HepG2 (cell line): Measurements from ENCODE around the gene UMPS. TPM values are rescaled to one million over a fixed set of nuclear protein-coding genes. Genes with fewer than 3 reads are reported as not detected.
A peak's percentile ranks its signal among the peaks of the same experiment; 100 is the strongest.

ENCODE experiments used
- ATAC-seq: fragments of 200-7000 bp; cut with Tn5 transposase; 3 replicates; pipeline ENCODE4 v1.9.1; 2020; ENCODE audit warnings: mild to moderate bottlenecking, moderate library complexity
- BruUV-seq: library from RNA; stranded (reverse); fragments of 400-500 nt; replicated peaks from 2 replicates; lab custom pipeline; 2021; lab: Mats Ljungman, UMichigan
- CTCF ChIA-PET: fragments of 300-600 bp; formaldehyde crosslinking; extraction: SDS; loops from one replicate; lab custom pipeline; 2021; ENCODE audit warnings: low total read pairs, inconsistent platforms, low intra/inter-chr PET ratio; lab: Yijun Ruan, JAX
- POLR2A ChIA-PET: fragments of 350-600 bp; sonication (Branson Sonifier 250); formaldehyde crosslinking; loops from one replicate; lab custom pipeline; 2020; ENCODE audit warnings: antibody characterized with exemption, inconsistent platforms; lab: Yijun Ruan, JAX
- DNase-seq: peaks from one replicate; pipeline ENCODE4 v3.0.0-alpha.2; 2015; ENCODE audit warnings: low spot score
- FAIRE-seq: peaks from 3 replicates; lab custom pipeline; 2011; peaks lifted over from hg19 to GRCh38; lab: Jason Lieb, UNC
- H2AFZ ChIP-seq: one replicate; pipeline ENCODE4 v1.6.1; 2011; ENCODE audit warnings: low read length, inconsistent platforms
- H3K27ac ChIP-seq: fragments of 300-600 bp; 3 replicates; pipeline ENCODE4 v1.8.0; 2011; ENCODE audit warnings: mixed run types, mild to moderate bottlenecking, mixed read lengths, low read length, inconsistent platforms; ENCODE audit not compliant: insufficient read depth; ENCODE audit errors: extremely low read length
- H3K27me3 ChIP-seq, 2 experiments: fragments of 200-600 bp in 1 of 2; 2 replicates in 1 of 2; 3 replicates in 1 of 2; pipeline versions ENCODE4 v1.6.0 to v1.8.0; 2011; ENCODE audit warnings: low read length in 2 of 2, mild to moderate bottlenecking in 2 of 2, moderate library complexity in 2 of 2, inconsistent platforms in 1 of 2; ENCODE audit not compliant: insufficient read depth in 2 of 2, control insufficient read depth in 1 of 2
- H3K36me3 ChIP-seq, 2 experiments: fragments of 200-600 bp in 1 of 2; replicated peaks in 1 of 2; 2 replicates in 1 of 2; 3 replicates in 1 of 2; pipeline versions ENCODE4 v1.5.1 to v1.8.0; 2011; ENCODE audit warnings: low read length in 2 of 2, inconsistent platforms in 1 of 2; ENCODE audit not compliant: insufficient read depth in 2 of 2, control insufficient read depth in 1 of 2
- H3K4me1 ChIP-seq: 2 replicates; pipeline ENCODE4 v1.5.1; 2012; ENCODE audit warnings: low read length, inconsistent platforms; ENCODE audit not compliant: insufficient read depth
- H3K4me2 ChIP-seq: 2 replicates; pipeline ENCODE4 v1.6.0; 2011; ENCODE audit warnings: low read depth, low read length, inconsistent platforms
- H3K4me3 ChIP-seq, 3 experiments: fragments of 200-600 bp in 1 of 3; sonication (generic), shearing (Covaris generic) in 1 of 3; replicated peaks in 1 of 3; 2 replicates each; pipeline ENCODE4 v1.5.1; 2011 to 2016; ENCODE audit warnings: low read length in 3 of 3, inconsistent platforms in 2 of 3, low read depth in 2 of 3, mild to moderate bottlenecking in 2 of 3, control low read depth in 1 of 3, mixed read lengths in 1 of 3; ENCODE audit not compliant: insufficient read depth in 1 of 3
- H3K79me2 ChIP-seq: one replicate; pipeline ENCODE4 v1.6.1; 2011; ENCODE audit warnings: low read length, inconsistent platforms; ENCODE audit not compliant: insufficient read depth
- H3K9ac ChIP-seq: 2 replicates; pipeline ENCODE4 v1.6.0; 2011; ENCODE audit warnings: mild to moderate bottlenecking, low read depth, low read length, inconsistent platforms; ENCODE audit not compliant: insufficient read depth
- H3K9me3 ChIP-seq: 2 replicates; pipeline ENCODE4 v1.5.1; 2012; ENCODE audit warnings: mild to moderate bottlenecking, low read length
- H4K20me1 ChIP-seq: 2 replicates; pipeline ENCODE4 v1.6.0; 2011; ENCODE audit warnings: inconsistent platforms, mild to moderate bottlenecking, low read length, moderate library complexity; ENCODE audit not compliant: insufficient read depth
- CREM ChIP-seq, 2 experiments: sonication (generic) in 1 of 2; formaldehyde crosslinking in 1 of 2; IDR thresholded peaks; 2 replicates each; pipeline versions ENCODE4 v1.4.0 to v1.6.1; 2016 to 2020; ENCODE audit warnings: antibody characterized with exemption in 1 of 2, mild to moderate bottlenecking in 1 of 2, missing genetic modification reagents in 1 of 2
- ESRRA ChIP-seq: sonication (generic); formaldehyde crosslinking; IDR thresholded peaks from 2 replicates; pipeline ENCODE4 v1.5.1; 2020; ENCODE audit warnings: mild to moderate bottlenecking, low read depth, missing genetic modification reagents
- MAFF ChIP-seq: IDR thresholded peaks from 2 replicates; pipeline ENCODE4 v1.6.1; 2011; ENCODE audit warnings: low read depth, low read length, improper control_type of control experiment
- MAFK ChIP-seq, 2 experiments: IDR thresholded peaks in 1 of 2; conservative IDR thresholded peaks in 1 of 2; 2 replicates each; pipeline ENCODE4 v1.6.1; 2011; ENCODE audit warnings: improper control_type of control experiment in 2 of 2, low read length in 2 of 2
- RXRA ChIP-seq: sonication (generic); formaldehyde crosslinking; IDR thresholded peaks from 2 replicates; pipeline ENCODE4 v1.5.1; 2020; ENCODE audit warnings: missing genetic modification reagents
- SNAPC4 ChIP-seq: sonication (generic); formaldehyde crosslinking; IDR thresholded peaks from 2 replicates; pipeline ENCODE4 v1.4.0; 2020; ENCODE audit warnings: mild to moderate bottlenecking, missing genetic modification reagents
- USF2 ChIP-seq, 2 experiments: sonication (generic) in 1 of 2; formaldehyde crosslinking in 1 of 2; IDR thresholded peaks; 2 replicates each; pipeline versions ENCODE4 v1.5.1 to v1.6.1; 2011 to 2020; ENCODE audit warnings: borderline replicate concordance in 1 of 2, low read depth in 1 of 2, low read length in 1 of 2, mild to moderate bottlenecking in 1 of 2, missing genetic modification reagents in 1 of 2, moderate library complexity in 1 of 2
- ZSCAN20 ChIP-seq: sonication (generic); formaldehyde crosslinking; IDR thresholded peaks from 2 replicates; pipeline ENCODE4 v1.4.0; 2020; ENCODE audit warnings: missing genetic modification reagents, mild to moderate bottlenecking, borderline replicate concordance
- WGBS: methylation state at CpG from one replicate; pipeline ENCODE4 v1.1.6; 2017; ENCODE audit warnings: low lambda C conversion rate; 5-methylcytosine and 5-hydroxymethylcytosine counted together
- in situ Hi-C: cut with HindIII; loops from 2 replicates; pipeline ENCODE4 v1.10.0; 2017; ENCODE audit warnings: low pct_unique_long_range_greater_than_20kb; ENCODE audit not compliant: extremely low pct_ligation_motif_present
- intact Hi-C: fragments of 100-400 bp; cut with micrococcal nuclease; formaldehyde crosslinking; loops from one replicate; pipeline ENCODE4 v1.10.0; 2022; ENCODE audit not compliant: unreplicated experiment
- polyA plus RNA-seq, 8 experiments: library from polyadenylated mRNA; depleted of rRNA in 3 of 8; stranded (reverse) in 7 of 8; unstranded in 1 of 8; fragments of >200 nt; fragmentation: Illumina TruSeq in 4 of 8; extraction: Trizol in 4 of 8; gene quantifications; 2 replicates each; pipeline versions ENCODE4 v1.2.1 to v1.2.3, GENCODE V29; 2011 to 2016; ENCODE audit warnings: low read depth in 4 of 8, missing spikeins in 1 of 8, mixed read lengths in 1 of 8; ENCODE audit not compliant: insufficient read depth in 1 of 8
- total RNA-seq, 5 experiments: library from RNA; depleted of rRNA; stranded (reverse); fragments of >200 nt; fragmentation: Illumina TruSeq; extraction: Trizol; gene quantifications; 2 replicates each; pipeline ENCODE4 v1.2.3, GENCODE V29; 2016; ENCODE audit warnings: low read depth in 1 of 5

The UMPS gene
- total and polyA plus RNA-seq, 2 of the 13 experiments (the other 11 are each of a cell fraction or from before 2014, with no cell fraction given): 52.7 to 74.2 TPM

DNA sequence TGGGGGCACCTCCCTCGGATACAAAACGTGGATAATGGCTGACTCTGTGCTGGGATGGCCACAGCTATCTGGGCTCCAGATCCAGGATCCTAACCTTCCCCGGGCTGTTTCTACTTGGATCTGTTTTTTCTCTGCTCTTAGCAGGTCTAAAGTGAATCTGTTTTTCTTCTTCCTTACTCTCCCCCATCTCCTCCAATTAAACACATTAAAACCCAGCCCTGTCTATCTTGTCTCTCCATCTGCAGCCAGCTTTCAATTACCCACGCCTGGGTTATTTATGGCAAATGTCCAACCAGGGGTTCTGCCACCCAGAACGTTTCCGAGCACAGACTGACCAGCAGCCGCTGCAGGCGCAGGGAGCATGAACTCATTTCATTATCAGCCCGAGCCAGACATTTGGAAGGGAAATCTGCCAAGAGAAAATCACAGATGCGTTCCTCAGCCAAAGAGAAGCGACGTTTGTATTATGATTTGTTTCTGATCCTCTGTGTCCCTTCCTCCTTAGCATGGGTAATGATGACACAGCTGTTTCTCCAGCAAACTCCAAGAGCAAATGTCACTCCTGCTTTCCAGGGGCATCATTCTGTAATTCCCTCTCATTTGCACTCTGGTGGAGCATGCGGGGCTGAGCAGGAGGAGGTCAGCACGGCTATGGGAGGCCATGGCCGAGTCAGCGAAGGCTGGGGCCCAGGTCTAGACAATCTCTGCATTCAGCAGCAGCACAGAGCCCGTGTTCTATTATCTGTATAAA is 42.0 kb downstream of the UMPS start:
- DNase-seq (no peak), FAIRE-seq (no peak), ATAC-seq (no peak)
- no peaks in the 10 kb centered on the region for H3K9me3 ChIP-seq
- intact Hi-C loops: no loop called here
- no peak overlapping the region for H3K4me2 ChIP-seq
- H3K4me3 ChIP-seq: no peak overlapping the region
- WGBS: 94% methylated on average over 17 of the region's 17 CpGs
- POLR2A ChIA-PET: no interaction called here
- no peak overlapping the region for H3K27ac ChIP-seq
- in situ Hi-C loops: loop anchor here (25.0 kb wide), 1 partner anchor 390 kb away; no protein-coding TSS in a partner anchor
- H3K27me3 ChIP-seq: no peaks in the 10 kb centered on the region
- peaks cover 6% of the 10 kb centered on the region; the same call in 1 of the 2 replicates for H3K4me1 ChIP-seq
- H4K20me1 ChIP-seq: no peaks in the 10 kb centered on the region
- BruUV-seq: no TSS peak
- CTCF ChIA-PET: no interaction called here
- no peak overlapping the region for H3K9ac ChIP-seq
- peaks cover 44 to 81% of the 10 kb centered on the region in 2 experiments for H3K36me3 ChIP-seq
- H3K79me2 ChIP-seq: no peaks in the 10 kb centered on the region
- H2AFZ ChIP-seq: no peak overlapping the region
- TF ChIP-seq USF2 (IDR thresholded peaks at IDR 0.05; ENCODE audit: low read depth, low read length) (no peak), USF2 (CRISPR knock-in tag; IDR thresholded peaks at IDR 0.05; ENCODE audit: borderline replicate concordance) (no peak), MAFK (conservative IDR thresholded peaks at IDR 0.05 in 1 of 2, IDR thresholded peaks at IDR 0.05 in 1 of 2; ENCODE audit: low read length in 2 of 2) (peak; percentile 63 to 74; a peak in 3 of 4 replicates), MAFF (peak; percentile 62), ESRRA (CRISPR knock-in tag) (no peak), CREM (IDR thresholded peaks at IDR 0.05) (no peak), CREM (CRISPR knock-in tag; IDR thresholded peaks at IDR 0.05) (no peak), SNAPC4 (CRISPR knock-in tag) (no peak), RXRA (CRISPR knock-in tag) (no peak), ZSCAN20 (CRISPR knock-in tag) (no peak)
- TF ChIP-seq, all 625 proteins: peak for 2
